HepG2 (cell line): ENCODE results near the gene NRL. TPM values are rescaled to one million over a fixed set of nuclear protein-coding genes. Genes with fewer than 3 reads are reported as not detected.
A peak's percentile ranks its signal among the peaks of the same experiment; 100 is the strongest.

Experiments used
- CHCHD3 ChIP-seq: sonication (generic); formaldehyde crosslinking; IDR thresholded peaks from 2 replicates; pipeline ENCODE4 v1.8.0; 2022; ENCODE audit warnings: mild to moderate bottlenecking, missing genetic modification reagents, moderate library complexity
- GABPB1 ChIP-seq: IDR thresholded peaks from 2 replicates; pipeline ENCODE4 v1.6.1; 2016; ENCODE audit warnings: mild to moderate bottlenecking, missing genetic modification reagents, moderate library complexity, missing compliant biosample characterization
- HNF4G ChIP-seq, 2 experiments: sonication (generic) in 1 of 2; formaldehyde crosslinking in 1 of 2; IDR thresholded peaks; 2 replicates each; pipeline versions ENCODE4 v1.4.0 to v1.6.1; 2011 to 2020; ENCODE audit warnings: borderline replicate concordance in 2 of 2, low read depth in 2 of 2, mild to moderate bottlenecking in 2 of 2, low read length in 1 of 2, missing genetic modification reagents in 1 of 2, moderate library complexity in 1 of 2
- HOXA7 ChIP-seq: sonication (generic); formaldehyde crosslinking; IDR thresholded peaks from 2 replicates; pipeline ENCODE4 v1.8.1; 2022; ENCODE audit warnings: mild to moderate bottlenecking, missing genetic modification reagents, moderate library complexity
- JUN ChIP-seq: sonication (generic); formaldehyde crosslinking; IDR thresholded peaks from 2 replicates; pipeline ENCODE4 v1.4.0; 2020; ENCODE audit warnings: mild to moderate bottlenecking, missing genetic modification reagents
- JUNB ChIP-seq: sonication (generic); formaldehyde crosslinking; IDR thresholded peaks from 2 replicates; pipeline ENCODE4 v1.8.0; 2022; ENCODE audit warnings: missing genetic modification reagents, mild to moderate bottlenecking, borderline replicate concordance
- KAT8 ChIP-seq: IDR thresholded peaks from 2 replicates; pipeline ENCODE4 v1.6.1; 2016; ENCODE audit warnings: missing genetic modification reagents, missing compliant biosample characterization
- KDM5B ChIP-seq: sonication (generic); formaldehyde crosslinking; IDR thresholded peaks from 2 replicates; pipeline ENCODE4 v1.4.0; 2020; ENCODE audit warnings: missing genetic modification reagents, mild to moderate bottlenecking, borderline replicate concordance
- MYC ChIP-seq: sonication (generic); formaldehyde crosslinking; IDR thresholded peaks from 2 replicates; pipeline ENCODE4 v1.9.0; 2021; ENCODE audit warnings: missing genetic modification reagents, borderline replicate concordance
- NFKBIZ ChIP-seq: IDR thresholded peaks from 2 replicates; pipeline ENCODE4 v1.6.1; 2018; ENCODE audit warnings: missing genetic modification reagents, missing compliant biosample characterization
- NR3C1 ChIP-seq: sonication (generic); formaldehyde crosslinking; IDR thresholded peaks from 2 replicates; pipeline ENCODE4 v1.4.0; 2020; ENCODE audit warnings: missing genetic modification reagents
- RAD21 ChIP-seq: fragments of 450-650 bp; formaldehyde crosslinking; IDR thresholded peaks from 2 replicates; pipeline ENCODE4 v1.5.0; 2020; ENCODE audit warnings: mild to moderate bottlenecking
- REPIN1 ChIP-seq: sonication (generic); formaldehyde crosslinking; IDR thresholded peaks from 2 replicates; pipeline ENCODE4 v1.8.0; 2022; ENCODE audit warnings: missing genetic modification reagents, low read depth, mild to moderate bottlenecking, borderline replicate concordance
- RORA ChIP-seq: sonication (generic); formaldehyde crosslinking; IDR thresholded peaks from 2 replicates; pipeline ENCODE4 v1.5.0; 2020; ENCODE audit warnings: mild to moderate bottlenecking, missing genetic modification reagents, moderate library complexity
- SIX4 ChIP-seq: sonication (generic); formaldehyde crosslinking; IDR thresholded peaks from 2 replicates; pipeline ENCODE4 v1.4.0; 2020; ENCODE audit warnings: missing genetic modification reagents
- SMARCE1 ChIP-seq: fragments of 450-650 bp; IDR thresholded peaks from 2 replicates; pipeline ENCODE4 v1.6.1; 2017; ENCODE audit warnings: borderline replicate concordance
- SRF ChIP-seq: IDR thresholded peaks from 2 replicates; pipeline ENCODE4 v1.6.1; 2011; ENCODE audit warnings: mild to moderate bottlenecking, low read depth, low read length, moderate library complexity
- ZFAT ChIP-seq: sonication (generic); formaldehyde crosslinking; conservative IDR thresholded peaks from 2 replicates; pipeline ENCODE4 v1.8.1; 2023; ENCODE audit warnings: missing genetic modification reagents, inconsistent platforms
- ZFP37 ChIP-seq: sonication (generic); formaldehyde crosslinking; IDR thresholded peaks from 2 replicates; pipeline ENCODE4 v1.4.0; 2020; ENCODE audit warnings: missing genetic modification reagents, borderline replicate concordance
- ZNF280B ChIP-seq: sonication (generic); formaldehyde crosslinking; IDR thresholded peaks from 2 replicates; pipeline ENCODE4 v1.5.0; 2020; ENCODE audit warnings: missing genetic modification reagents, mild to moderate bottlenecking, borderline replicate concordance
- ZNF777 ChIP-seq: sonication (generic); formaldehyde crosslinking; IDR thresholded peaks from 2 replicates; pipeline ENCODE4 v1.4.0; 2020; ENCODE audit warnings: missing genetic modification reagents
- ZNF792 ChIP-seq: IDR thresholded peaks from 2 replicates; pipeline ENCODE4 v1.6.1; 2016
- ZNF800 ChIP-seq: sonication (generic); formaldehyde crosslinking; IDR thresholded peaks from 2 replicates; pipeline ENCODE4 v1.4.0; 2020; ENCODE audit warnings: missing genetic modification reagents
- ZNF878 ChIP-seq: sonication (generic); formaldehyde crosslinking; IDR thresholded peaks from 2 replicates; pipeline ENCODE4 v1.8.1; 2023; ENCODE audit warnings: mild to moderate bottlenecking, missing genetic modification reagents, moderate library complexity
- ZNF891 ChIP-seq: sonication (generic); formaldehyde crosslinking; IDR thresholded peaks from 2 replicates; pipeline ENCODE4 v1.5.0; 2020; ENCODE audit warnings: mild to moderate bottlenecking, missing genetic modification reagents
- polyA plus RNA-seq, 8 experiments: library from polyadenylated mRNA; depleted of rRNA in 3 of 8; stranded (reverse) in 7 of 8; unstranded in 1 of 8; fragments of >200 nt; fragmentation: Illumina TruSeq in 4 of 8; extraction: Trizol in 4 of 8; gene quantifications; 2 replicates each; pipeline versions ENCODE4 v1.2.1 to v1.2.3, GENCODE V29; 2011 to 2016; ENCODE audit warnings: low read depth in 4 of 8, missing spikeins in 1 of 8, mixed read lengths in 1 of 8; ENCODE audit not compliant: insufficient read depth in 1 of 8
- total RNA-seq, 5 experiments: library from RNA; depleted of rRNA; stranded (reverse); fragments of >200 nt; fragmentation: Illumina TruSeq; extraction: Trizol; gene quantifications; 2 replicates each; pipeline ENCODE4 v1.2.3, GENCODE V29; 2016; ENCODE audit warnings: low read depth in 1 of 5
- TF ChIP-seq, protein P1 (sequence below): sonication (generic); formaldehyde crosslinking; IDR thresholded peaks from 2 replicates; pipeline ENCODE4 v1.5.0; 2020; ENCODE audit warnings: mild to moderate bottlenecking, low read depth, missing genetic modification reagents, borderline replicate concordance
- TF ChIP-seq, protein P2 (sequence below): sonication (generic); formaldehyde crosslinking; IDR thresholded peaks from 2 replicates; pipeline ENCODE4 v1.4.0; 2020; ENCODE audit warnings: missing genetic modification reagents, mild to moderate bottlenecking, borderline replicate concordance

The NRL gene
- total and polyA plus RNA-seq, 2 of the 13 experiments (the other 11 are each of a cell fraction or from before 2014, with no cell fraction given): 2.5 to 4.7 TPM

DNA sequence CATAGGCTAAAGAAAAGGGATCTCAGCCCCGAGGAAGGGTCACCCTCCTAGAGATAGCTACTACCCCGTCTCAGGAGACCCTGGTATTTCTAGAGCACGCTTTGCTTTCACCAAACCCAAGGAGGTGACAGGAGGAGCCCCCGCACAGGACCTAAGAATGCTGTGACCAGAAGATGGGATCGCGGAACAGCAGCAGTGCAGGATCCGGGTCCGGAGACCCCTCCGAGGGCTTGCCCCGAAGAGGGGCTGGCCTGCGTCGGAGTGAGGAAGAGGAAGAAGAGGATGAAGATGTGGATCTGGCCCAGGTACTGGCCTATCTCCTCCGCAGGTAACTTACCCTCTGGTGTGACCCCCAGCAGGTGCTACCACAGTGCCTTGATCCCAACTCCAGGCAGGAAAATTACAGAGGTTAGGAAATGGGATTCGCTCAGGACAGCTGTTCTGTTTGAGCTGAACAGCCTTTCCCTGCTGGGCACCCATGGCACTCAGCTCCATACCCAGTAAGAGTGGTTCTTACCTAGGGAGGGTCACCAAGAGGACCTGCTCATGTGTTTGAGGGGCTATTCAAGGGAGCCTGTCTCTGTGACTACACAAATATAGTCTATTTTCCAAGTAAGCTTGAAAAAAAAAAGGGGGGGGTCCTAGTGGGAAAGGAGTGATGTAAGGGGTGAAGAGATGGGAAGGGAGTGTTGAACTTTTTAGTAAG, 826 bp upstream of the NRL start (continued):
- TF ChIP-seq REPIN1 (CRISPR knock-in tag): no peak
- TF ChIP-seq ZFP37: no peak
- no peak for TF ChIP-seq SIX4
- TF ChIP-seq, protein P1, sequence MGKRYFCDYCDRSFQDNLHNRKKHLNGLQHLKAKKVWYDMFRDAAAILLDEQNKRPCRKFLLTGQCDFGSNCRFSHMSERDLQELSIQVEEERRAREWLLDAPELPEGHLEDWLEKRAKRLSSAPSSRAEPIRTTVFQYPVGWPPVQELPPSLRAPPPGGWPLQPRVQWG (CRISPR knock-in tag): no peak
- TF ChIP-seq JUN (CRISPR knock-in tag): no peak
- TF ChIP-seq GABPB1 (CRISPR knock-in tag): no peak
- TF ChIP-seq KDM5B (CRISPR knock-in tag): no peak
- TF ChIP-seq, protein P2, sequence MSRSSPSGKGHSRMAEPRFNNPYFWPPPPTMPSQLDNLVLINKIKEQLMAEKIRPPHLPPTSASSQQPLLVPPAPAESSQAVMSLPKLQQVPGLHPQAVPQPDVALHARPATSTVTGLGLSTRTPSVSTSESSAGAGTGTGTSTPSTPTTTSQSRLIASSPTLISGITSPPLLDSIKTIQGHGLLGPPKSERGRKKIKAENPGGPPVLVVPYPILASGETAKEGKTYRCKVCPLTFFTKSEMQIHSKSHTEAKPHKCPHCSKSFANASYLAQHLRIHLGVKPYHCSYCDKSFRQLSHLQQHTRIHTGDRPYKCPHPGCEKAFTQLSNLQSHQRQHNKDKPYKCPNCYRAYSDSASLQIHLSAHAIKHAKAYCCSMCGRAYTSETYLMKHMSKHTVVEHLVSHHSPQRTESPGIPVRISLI (CRISPR knock-in tag): no peak
- TF ChIP-seq ZNF777 (CRISPR knock-in tag): 0 out of 2 replicates have a peak, but pooled peaks have one; percentile 34
- TF ChIP-seq NR3C1 (CRISPR knock-in tag): no peak
- TF ChIP-seq KAT8 (CRISPR knock-in tag): no peak
- TF ChIP-seq NFKBIZ (CRISPR knock-in tag): no peak
- TF ChIP-seq ZNF800 (CRISPR knock-in tag): no peak; the same call in 1 of the 2 replicates
- no peak for TF ChIP-seq RAD21 (CRISPR knock-in tag)
- TF ChIP-seq MYC (CRISPR knock-in tag): no peak; the same call in 1 of the 2 replicates
- TF ChIP-seq CHCHD3 (CRISPR knock-in tag): peak; percentile 30; the same call in 1 of the 2 replicates
- TF ChIP-seq ZNF891 (CRISPR knock-in tag): peak; percentile 95
- TF ChIP-seq SMARCE1: peak; percentile 20; the same call in 1 of the 2 replicates
- no peak for TF ChIP-seq SRF
- TF ChIP-seq RORA (CRISPR knock-in tag): no peak
- TF ChIP-seq JUNB (CRISPR knock-in tag): no peak
- no peak for TF ChIP-seq ZNF792 (CRISPR knock-in tag)
- TF ChIP-seq HOXA7 (CRISPR knock-in tag): no peak
- TF ChIP-seq ZNF280B (CRISPR knock-in tag): peak; percentile 88
- TF ChIP-seq ZFAT (CRISPR knock-in tag): no peak
- no peak for TF ChIP-seq HNF4G (IDR thresholded peaks at IDR 0.05; ENCODE audit: borderline replicate concordance, low read depth, low read length)
- peak; percentile 71; the same call in 1 of the 2 replicates for TF ChIP-seq HNF4G (CRISPR knock-in tag; IDR thresholded peaks at IDR 0.05; ENCODE audit: borderline replicate concordance, low read depth)
- no peak for TF ChIP-seq ZNF878
